ENCODE results near the gene BIN2. TPM values are rescaled to one million over a fixed set of nuclear protein-coding genes. Genes with fewer than 3 reads are reported as not detected.

The BIN2 gene
- total and polyA plus RNA-seq, 2 experiments from 2014 or later: not detected

GRCh38 chr12:51342416-51342815 is 18.4 kb upstream of the BIN2 start:
- peaks cover 3% of the 10 kb centered on the region for H3K27me3 Mint-ChIP-seq (ENCODE audit: insufficient read depth, low read depth, poor library complexity)
- no peak overlapping the region for H2AFZ ChIP-seq
- H4K20me1 ChIP-seq (replicated peaks; ENCODE audit: insufficient read depth): no peaks in the 10 kb centered on the region
- no peaks in the 10 kb centered on the region for H3K9me3 Mint-ChIP-seq
- H3K79me2 ChIP-seq (replicated peaks; ENCODE audit: insufficient read depth): no peaks in the 10 kb centered on the region
- H3K4me1 Mint-ChIP-seq: peaks cover 8% of the 10 kb centered on the region
- no peak overlapping the region for H3K4me2 ChIP-seq
- no peaks in the 10 kb centered on the region for H3F3A ChIP-seq (replicated peaks; ENCODE audit: low read depth)
- H3K36me3 ChIP-seq (ENCODE audit: insufficient read depth): no peaks in the 10 kb centered on the region
- DNase-seq (ENCODE audit: low spot score) (no peak), ATAC-seq (no peak)
- no peak overlapping the region; the same call in 2 of the 3 replicates for H3K4me3 Mint-ChIP-seq
- H3K9me2 ChIP-seq (ENCODE audit: insufficient read depth): no peaks in the 10 kb centered on the region; the same call in 1 of the 2 replicates
- TF ChIP-seq JUNB (IDR thresholded peaks at IDR 0.05; ENCODE audit: unreplicated experiment): no peak
- TF ChIP-seq POLR2AphosphoS5 (IDR thresholded peaks at IDR 0.05; ENCODE audit: low read depth): no peak
- TF ChIP-seq ZNF331 (CRISPR knock-in tag; IDR thresholded peaks at IDR 0.05; ENCODE audit: low read depth): no peak
- no peak for TF ChIP-seq CREB1 (CRISPR knock-in tag; IDR thresholded peaks at IDR 0.05; ENCODE audit: low read depth)
- TF ChIP-seq, protein P1, sequence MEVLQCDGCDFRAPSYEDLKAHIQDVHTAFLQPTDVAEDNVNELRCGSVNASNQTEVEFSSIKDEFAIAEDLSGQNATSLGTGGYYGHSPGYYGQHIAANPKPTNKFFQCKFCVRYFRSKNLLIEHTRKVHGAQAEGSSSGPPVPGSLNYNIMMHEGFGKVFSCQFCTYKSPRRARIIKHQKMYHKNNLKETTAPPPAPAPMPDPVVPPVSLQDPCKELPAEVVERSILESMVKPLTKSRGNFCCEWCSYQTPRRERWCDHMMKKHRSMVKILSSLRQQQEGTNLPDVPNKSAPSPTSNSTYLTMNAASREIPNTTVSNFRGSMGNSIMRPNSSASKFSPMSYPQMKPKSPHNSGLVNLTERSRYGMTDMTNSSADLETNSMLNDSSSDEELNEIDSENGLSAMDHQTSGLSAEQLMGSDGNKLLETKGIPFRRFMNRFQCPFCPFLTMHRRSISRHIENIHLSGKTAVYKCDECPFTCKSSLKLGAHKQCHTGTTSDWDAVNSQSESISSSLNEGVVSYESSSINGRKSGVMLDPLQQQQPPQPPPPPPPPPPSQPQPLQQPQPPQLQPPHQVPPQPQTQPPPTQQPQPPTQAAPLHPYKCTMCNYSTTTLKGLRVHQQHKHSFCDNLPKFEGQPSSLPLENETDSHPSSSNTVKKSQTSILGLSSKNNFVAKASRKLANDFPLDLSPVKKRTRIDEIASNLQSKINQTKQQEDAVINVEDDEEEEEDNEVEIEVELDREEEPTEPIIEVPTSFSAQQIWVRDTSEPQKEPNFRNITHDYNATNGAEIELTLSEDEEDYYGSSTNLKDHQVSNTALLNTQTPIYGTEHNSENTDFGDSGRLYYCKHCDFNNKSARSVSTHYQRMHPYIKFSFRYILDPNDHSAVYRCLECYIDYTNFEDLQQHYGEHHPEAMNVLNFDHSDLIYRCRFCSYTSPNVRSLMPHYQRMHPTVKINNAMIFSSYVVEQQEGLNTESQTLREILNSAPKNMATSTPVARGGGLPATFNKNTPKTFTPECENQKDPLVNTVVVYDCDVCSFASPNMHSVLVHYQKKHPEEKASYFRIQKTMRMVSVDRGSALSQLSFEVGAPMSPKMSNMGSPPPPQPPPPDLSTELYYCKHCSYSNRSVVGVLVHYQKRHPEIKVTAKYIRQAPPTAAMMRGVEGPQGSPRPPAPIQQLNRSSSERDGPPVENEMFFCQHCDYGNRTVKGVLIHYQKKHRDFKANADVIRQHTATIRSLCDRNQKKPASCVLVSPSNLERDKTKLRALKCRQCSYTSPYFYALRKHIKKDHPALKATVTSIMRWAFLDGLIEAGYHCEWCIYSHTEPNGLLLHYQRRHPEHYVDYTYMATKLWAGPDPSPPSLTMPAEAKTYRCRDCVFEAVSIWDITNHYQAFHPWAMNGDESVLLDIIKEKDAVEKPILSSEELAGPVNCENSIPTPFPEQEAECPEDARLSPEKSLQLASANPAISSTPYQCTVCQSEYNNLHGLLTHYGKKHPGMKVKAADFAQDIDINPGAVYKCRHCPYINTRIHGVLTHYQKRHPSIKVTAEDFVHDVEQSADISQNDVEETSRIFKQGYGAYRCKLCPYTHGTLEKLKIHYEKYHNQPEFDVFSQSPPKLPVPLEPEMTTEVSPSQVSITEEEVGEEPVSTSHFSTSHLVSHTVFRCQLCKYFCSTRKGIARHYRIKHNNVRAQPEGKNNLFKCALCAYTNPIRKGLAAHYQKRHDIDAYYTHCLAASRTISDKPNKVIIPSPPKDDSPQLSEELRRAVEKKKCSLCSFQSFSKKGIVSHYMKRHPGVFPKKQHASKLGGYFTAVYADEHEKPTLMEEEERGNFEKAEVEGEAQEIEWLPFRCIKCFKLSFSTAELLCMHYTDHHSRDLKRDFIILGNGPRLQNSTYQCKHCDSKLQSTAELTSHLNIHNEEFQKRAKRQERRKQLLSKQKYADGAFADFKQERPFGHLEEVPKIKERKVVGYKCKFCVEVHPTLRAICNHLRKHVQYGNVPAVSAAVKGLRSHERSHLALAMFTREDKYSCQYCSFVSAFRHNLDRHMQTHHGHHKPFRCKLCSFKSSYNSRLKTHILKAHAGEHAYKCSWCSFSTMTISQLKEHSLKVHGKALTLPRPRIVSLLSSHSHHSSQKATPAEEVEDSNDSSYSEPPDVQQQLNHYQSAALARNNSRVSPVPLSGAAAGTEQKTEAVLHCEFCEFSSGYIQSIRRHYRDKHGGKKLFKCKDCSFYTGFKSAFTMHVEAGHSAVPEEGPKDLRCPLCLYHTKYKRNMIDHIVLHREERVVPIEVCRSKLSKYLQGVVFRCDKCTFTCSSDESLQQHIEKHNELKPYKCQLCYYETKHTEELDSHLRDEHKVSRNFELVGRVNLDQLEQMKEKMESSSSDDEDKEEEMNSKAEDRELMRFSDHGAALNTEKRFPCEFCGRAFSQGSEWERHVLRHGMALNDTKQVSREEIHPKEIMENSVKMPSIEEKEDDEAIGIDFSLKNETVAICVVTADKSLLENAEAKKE (CRISPR knock-in tag; IDR thresholded peaks at IDR 0.05): no peak
- TF ChIP-seq, protein P2, sequence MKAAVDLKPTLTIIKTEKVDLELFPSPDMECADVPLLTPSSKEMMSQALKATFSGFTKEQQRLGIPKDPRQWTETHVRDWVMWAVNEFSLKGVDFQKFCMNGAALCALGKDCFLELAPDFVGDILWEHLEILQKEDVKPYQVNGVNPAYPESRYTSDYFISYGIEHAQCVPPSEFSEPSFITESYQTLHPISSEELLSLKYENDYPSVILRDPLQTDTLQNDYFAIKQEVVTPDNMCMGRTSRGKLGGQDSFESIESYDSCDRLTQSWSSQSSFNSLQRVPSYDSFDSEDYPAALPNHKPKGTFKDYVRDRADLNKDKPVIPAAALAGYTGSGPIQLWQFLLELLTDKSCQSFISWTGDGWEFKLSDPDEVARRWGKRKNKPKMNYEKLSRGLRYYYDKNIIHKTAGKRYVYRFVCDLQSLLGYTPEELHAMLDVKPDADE (IDR thresholded peaks at IDR 0.05): no peak
- TF ChIP-seq EZH2phosphoT487 (IDR thresholded peaks at IDR 0.05; ENCODE audit: unreplicated experiment): no peak
- TF ChIP-seq NANOG (IDR thresholded peaks at IDR 0.05; ENCODE audit: borderline replicate concordance): no peak
- no peak for TF ChIP-seq REST (IDR thresholded peaks at IDR 0.05; ENCODE audit: unreplicated experiment)
- no peak for TF ChIP-seq CTCF (conservative IDR thresholded peaks at IDR 0.05; ENCODE audit: low read depth in 2 of 2)
- no peak for TF ChIP-seq ZNF114 (CRISPR knock-in tag; IDR thresholded peaks at IDR 0.05)
- TF ChIP-seq STAT1 (IDR thresholded peaks at IDR 0.05; ENCODE audit: unreplicated experiment): no peak
- no peak for TF ChIP-seq EZH2 (IDR thresholded peaks at IDR 0.05; ENCODE audit: low read depth, unreplicated experiment)
- no peaks in the 10 kb centered on the region for H3K4me1 ChIP-seq (ENCODE audit: insufficient read depth)
- no peak overlapping the region for H3K27ac Mint-ChIP-seq
- H3K27me3 ChIP-seq (ENCODE audit: insufficient read depth): no peaks in the 10 kb centered on the region
- no peak overlapping the region for H3K27ac ChIP-seq (ENCODE audit: low read depth)
- no peak overlapping the region for H3K4me3 ChIP-seq
- no peaks in the 10 kb centered on the region for H3K36me3 Mint-ChIP-seq (ENCODE audit: low read depth)

Data from GM23338 (cell line).